DMS53 treated with DMSO at 0.1 percent for 48 hours (cell line): ENCODE data around the gene RPL7L1.
A peak's percentile ranks its signal among the peaks of the same experiment; 100 is the strongest.
"Not testable (repeated sequence)": the region's sequence is repeated elsewhere in the genome, so short reads cannot be mapped to it uniquely, and the experiment has no call there.

ENCODE experiments used
- DNase-seq: peaks from one replicate; lab custom pipeline; 2025; ENCODE audit not compliant: unreplicated experiment; lab: John Stamatoyannopoulos, UW

The RPL7L1 gene

GRCh38 chr6:42890311-42891198 is 11.1 kb downstream of the RPL7L1 start:
- peak; percentile 93 for DNase-seq

- DNase-seq = no peak
These were observed 11.8 kb downstream of the RPL7L1 start for GRCh38 chr6:42891199-42891722.

GRCh38 chr6:42894041-42894828 is 14.8 kb downstream of the RPL7L1 start:
- DNase-seq = not testable (repeated sequence)

GRCh38 chr6:42896178-42896719 is 16.8 kb downstream of the RPL7L1 start:
- no peak for DNase-seq

GRCh38 chr6:42898891-42899361 is 19.5 kb downstream of the RPL7L1 start:
- DNase-seq = peak; percentile 4

GRCh38 chr6:42899871-42900270 is 20.5 kb downstream of the RPL7L1 start:
- no peak for DNase-seq

- DNase-seq = peak; percentile 80
These were observed 22.1 kb downstream of the RPL7L1 start for GRCh38 chr6:42901538-42901957.

- not testable (repeated sequence) for DNase-seq
These were observed 23.2 kb downstream of the RPL7L1 start for GRCh38 chr6:42902429-42903263.

- DNase-seq = no peak
These were observed 25.1 kb downstream of the RPL7L1 start for GRCh38 chr6:42904467-42904866.

- no peak for DNase-seq
These were observed 27.9 kb downstream of the RPL7L1 start for GRCh38 chr6:42907336-42907735.

- DNase-seq = no peak
These were observed 30.4 kb downstream of the RPL7L1 start for GRCh38 chr6:42909835-42910234.

GRCh38 chr6:42911171-42912021 is 32.0 kb downstream of the RPL7L1 start:
- peak; percentile 43 for DNase-seq

GRCh38 chr6:42914546-42914945 is 35.1 kb downstream of the RPL7L1 start:
- no peak for DNase-seq

- DNase-seq = no peak
These were observed 36.3 kb downstream of the RPL7L1 start, which contains the start of gene PTCRA for GRCh38 chr6:42915732-42916131. PTCRA (plus strand) TSS chr6:42916053; CDS start chr6:42916070, 17 bp downstream.

GRCh38 chr6:42916288-42916687 is 36.9 kb downstream of the RPL7L1 start:
- no peak for DNase-seq

GRCh38 chr6:42921801-42922200 is 42.4 kb downstream of the RPL7L1 start:
- DNase-seq = no peak

GRCh38 chr6:42923666-42924065 is 44.2 kb downstream of the RPL7L1 start:
- DNase-seq = no peak

- DNase-seq = no peak
These were observed 45.9 kb downstream of the RPL7L1 start for GRCh38 chr6:42925248-42925857.
